GM12875 (cell line): ENCODE data around the gene REPS1.

ENCODE experiments used
- H3K4me3 ChIP-seq: one replicate; pipeline ENCODE4 v1.5.1; 2011; ENCODE audit warnings: low read depth, low read length, control low read depth
- TF ChIP-seq, protein P1 (sequence below): IDR thresholded peaks from 2 replicates; pipeline ENCODE4 v1.5.1; 2011; ENCODE audit warnings: low read depth, mild to moderate bottlenecking, control low read depth, inconsistent platforms, low read length, moderate library complexity, borderline replicate concordance; ENCODE audit not compliant: insufficient read depth

Gene REPS1

DNA sequence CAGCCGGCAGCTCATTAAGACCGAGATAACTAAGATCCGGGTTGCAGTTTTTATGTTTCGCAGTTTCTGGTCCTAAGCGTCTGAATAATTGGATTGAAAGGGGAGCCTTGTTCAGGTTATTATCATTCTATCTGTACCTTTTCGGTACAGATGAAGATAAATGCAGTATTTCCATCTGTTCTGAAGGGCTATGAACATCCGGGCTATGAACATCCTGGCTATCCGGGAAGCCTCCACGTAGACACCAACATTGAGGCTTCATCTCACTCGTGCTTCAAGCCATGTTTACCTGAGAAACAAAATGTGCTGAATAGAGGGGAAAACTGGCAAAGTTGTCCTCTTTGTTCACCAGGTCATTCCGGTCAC lies 399 bp upstream of the REPS1 start:
- TF ChIP-seq, protein P1, sequence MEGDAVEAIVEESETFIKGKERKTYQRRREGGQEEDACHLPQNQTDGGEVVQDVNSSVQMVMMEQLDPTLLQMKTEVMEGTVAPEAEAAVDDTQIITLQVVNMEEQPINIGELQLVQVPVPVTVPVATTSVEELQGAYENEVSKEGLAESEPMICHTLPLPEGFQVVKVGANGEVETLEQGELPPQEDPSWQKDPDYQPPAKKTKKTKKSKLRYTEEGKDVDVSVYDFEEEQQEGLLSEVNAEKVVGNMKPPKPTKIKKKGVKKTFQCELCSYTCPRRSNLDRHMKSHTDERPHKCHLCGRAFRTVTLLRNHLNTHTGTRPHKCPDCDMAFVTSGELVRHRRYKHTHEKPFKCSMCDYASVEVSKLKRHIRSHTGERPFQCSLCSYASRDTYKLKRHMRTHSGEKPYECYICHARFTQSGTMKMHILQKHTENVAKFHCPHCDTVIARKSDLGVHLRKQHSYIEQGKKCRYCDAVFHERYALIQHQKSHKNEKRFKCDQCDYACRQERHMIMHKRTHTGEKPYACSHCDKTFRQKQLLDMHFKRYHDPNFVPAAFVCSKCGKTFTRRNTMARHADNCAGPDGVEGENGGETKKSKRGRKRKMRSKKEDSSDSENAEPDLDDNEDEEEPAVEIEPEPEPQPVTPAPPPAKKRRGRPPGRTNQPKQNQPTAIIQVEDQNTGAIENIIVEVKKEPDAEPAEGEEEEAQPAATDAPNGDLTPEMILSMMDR = no peak
- H3K4me3 ChIP-seq = no peak overlapping the region

DNA sequence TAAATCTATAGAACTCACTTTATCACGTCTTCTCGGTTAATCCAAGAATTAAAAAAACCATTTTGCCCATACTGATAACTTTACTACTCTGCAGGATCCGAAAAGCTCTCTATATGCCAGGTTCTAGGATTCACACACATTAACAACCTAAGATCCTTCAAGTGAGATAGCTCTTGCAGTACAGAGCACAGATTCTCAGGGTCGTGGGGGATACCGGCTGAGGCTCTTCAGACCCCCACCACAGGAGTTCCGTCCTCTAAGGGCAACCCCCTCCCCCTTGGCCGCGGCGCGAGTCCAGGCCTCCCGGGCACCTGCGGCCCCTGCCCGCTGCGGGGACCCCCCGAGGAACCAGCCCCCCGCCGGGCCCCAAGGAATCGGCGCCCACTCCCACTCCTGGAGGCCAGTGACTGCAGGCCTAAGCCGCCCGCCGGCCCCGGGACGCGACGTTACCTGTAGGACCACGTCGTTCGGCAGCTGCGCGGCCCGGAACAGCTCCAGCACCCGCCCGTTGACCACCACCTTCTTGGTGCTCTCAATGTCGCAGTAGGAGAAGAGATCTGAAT lies 892 bp downstream of the REPS1 start:
- TF ChIP-seq, protein P1 = no peak
- H3K4me3 ChIP-seq = peak overlapping the region; percentile 74

DNA sequence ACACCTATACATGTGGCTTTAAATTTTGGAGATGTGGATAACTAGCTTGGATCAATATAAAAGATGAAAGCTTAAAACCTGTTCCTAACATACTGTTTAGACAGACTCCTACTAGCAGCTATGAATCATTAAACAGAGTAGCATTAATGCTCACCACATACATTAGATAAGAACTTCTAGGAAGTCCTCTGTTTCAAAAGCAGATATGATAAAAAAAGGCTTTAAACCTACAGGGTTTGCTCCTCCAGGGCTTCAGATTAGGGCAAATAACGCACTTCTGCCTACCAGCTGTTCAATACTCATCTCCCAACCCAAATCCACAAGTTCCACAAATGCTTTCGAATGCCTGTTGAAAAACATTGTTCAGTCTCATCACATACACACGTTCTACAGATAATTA lies 1.5 kb downstream of the REPS1 start:
- H3K4me3 ChIP-seq = peak overlapping the region; percentile 11
- TF ChIP-seq, protein P1 = no peak

DNA sequence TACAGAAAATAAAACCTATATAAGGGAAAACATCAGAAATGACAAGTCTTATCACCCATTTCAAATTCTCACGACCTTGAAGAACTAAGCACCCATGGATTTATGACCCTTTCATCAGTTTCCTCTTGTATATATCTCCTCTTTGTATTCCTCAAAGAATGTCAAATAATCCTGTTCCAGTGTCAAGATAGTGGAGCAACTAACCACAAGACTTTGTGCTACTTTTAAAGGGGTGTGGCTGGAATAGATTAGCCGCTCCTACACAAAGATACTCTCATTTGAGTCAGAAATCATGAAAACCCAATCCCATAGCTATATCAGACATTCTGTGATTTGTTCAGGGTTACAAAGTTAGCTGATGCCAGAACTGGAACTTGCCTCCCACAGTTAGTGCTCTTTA lies 6.6 kb downstream of the REPS1 start:
- no peak overlapping the region for H3K4me3 ChIP-seq
- TF ChIP-seq, protein P1 = no peak

DNA sequence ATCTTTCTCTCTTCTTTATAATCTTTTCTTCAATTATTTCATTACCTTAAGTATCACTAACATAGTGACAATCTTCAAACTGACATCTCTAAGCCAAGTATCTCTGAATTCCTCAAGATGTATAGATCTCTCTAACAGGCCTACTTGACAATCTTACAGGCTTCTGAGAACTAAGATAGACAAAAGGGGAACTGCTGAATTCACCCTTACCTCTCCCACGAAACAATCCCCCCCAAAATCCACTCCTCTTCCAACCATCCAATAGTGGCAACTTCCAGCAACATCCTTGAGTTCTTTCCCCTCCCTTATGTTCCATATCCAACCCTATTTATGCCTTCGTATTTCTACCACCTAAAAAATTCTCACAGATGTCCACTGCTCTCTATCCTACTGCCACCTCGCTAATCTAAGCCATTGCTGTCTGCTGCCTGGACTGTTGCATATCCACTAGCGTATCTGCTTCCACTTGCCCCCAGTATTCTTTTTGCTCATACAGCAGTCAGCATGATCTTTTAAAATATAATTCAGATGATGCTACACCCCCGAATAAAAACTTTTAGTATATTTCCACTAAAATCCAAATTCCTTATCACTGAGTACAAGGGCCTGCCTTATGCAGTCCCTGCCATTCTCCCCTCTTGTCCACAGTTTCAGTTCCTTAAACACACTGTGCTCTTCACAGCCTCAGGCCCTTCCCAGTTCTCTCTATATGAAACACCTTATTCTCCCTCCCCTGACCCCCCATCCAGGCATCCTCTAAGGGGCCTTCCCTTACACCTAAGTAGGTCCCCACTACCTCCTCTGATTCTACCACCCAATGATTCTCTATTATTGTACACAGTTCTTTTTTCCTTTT lies 8.0 kb downstream of the REPS1 start:
- H3K4me3 ChIP-seq = no peak overlapping the region
- TF ChIP-seq, protein P1 = no peak

DNA sequence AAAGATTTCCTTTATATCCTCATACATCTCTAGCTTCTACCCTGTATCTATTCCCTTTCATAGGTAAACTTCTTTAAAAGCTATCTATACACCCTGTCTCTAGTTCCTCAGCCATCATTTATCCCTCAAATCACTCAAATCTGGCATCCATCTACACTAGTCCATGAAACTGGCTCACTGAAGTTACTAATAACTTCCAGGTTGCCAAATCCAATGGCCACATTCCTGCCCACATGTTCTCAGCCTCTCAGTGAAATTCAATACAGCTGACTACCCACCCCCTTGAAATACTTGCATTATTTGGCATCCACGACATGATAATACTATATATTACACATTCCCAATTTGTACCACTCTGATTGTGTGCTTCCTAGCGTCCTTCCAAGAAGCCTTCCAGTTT lies 8.7 kb downstream of the REPS1 start:
- no peak overlapping the region for H3K4me3 ChIP-seq
- TF ChIP-seq, protein P1 = no peak

DNA sequence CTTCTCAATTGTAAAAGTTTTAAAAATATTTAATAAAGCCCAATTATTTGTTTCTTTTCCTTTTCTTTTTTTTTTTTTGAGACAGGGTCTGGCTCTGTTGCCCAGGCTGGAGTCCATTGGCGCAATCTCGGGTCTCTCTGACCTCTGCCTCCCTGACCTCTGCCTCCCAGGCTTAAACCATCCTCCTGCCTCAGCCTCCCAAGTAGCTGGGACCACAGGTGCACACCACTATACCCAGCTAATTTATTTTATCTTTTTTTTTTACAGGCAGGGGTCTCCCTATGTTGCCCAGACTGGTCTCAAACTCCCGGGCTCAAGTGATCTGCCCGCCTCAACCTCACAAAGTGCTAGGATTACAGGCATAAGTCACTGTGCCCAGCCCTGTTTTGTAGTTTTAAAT lies 9.8 kb downstream of the REPS1 start:
- no peak overlapping the region for H3K4me3 ChIP-seq
- TF ChIP-seq, protein P1 = no peak
